T-helper 1 cell treated with Interleukin-12 subunit alpha and Interleukin-12 subunit beta and Interleukin-4 antibody, amounts not matched to agents 30 μg/mL and 1 μg/mL, for 36 hours (primary cell): ENCODE results near the gene HSD17B2.

Experiments used
- H3K27ac Mint-ChIP-seq: one replicate; pipeline ENCODE4 v1.8.0; 2021; ENCODE audit warnings: mild to moderate bottlenecking, mixed read lengths
- H3K27me3 Mint-ChIP-seq: one replicate; pipeline ENCODE4 v1.8.0; 2021; ENCODE audit warnings: low read depth, mixed read lengths
- H3K36me3 Mint-ChIP-seq: one replicate; pipeline ENCODE4 v1.8.0; 2021; ENCODE audit warnings: low read depth, mixed read lengths
- H3K4me1 Mint-ChIP-seq: one replicate; pipeline ENCODE4 v1.8.0; 2021; ENCODE audit warnings: low read depth, mixed read lengths
- H3K4me3 Mint-ChIP-seq: one replicate; pipeline ENCODE4 v1.8.0; 2021; ENCODE audit warnings: mild to moderate bottlenecking, moderate library complexity, mixed read lengths
- H3K9me3 Mint-ChIP-seq: one replicate; pipeline ENCODE4 v1.8.0; 2021; ENCODE audit warnings: mixed read lengths

The HSD17B2 gene

GRCh38 chr16:82070656-82071369 is 35.8 kb downstream of the HSD17B2 start:
- peaks cover 4% of the 10 kb centered on the region for H3K9me3 Mint-ChIP-seq
- H3K4me3 Mint-ChIP-seq: no peak overlapping the region
- H3K36me3 Mint-ChIP-seq: no peaks in the 10 kb centered on the region
- H3K4me1 Mint-ChIP-seq: no peaks in the 10 kb centered on the region
- H3K27ac Mint-ChIP-seq: no peak overlapping the region
- no peaks in the 10 kb centered on the region for H3K27me3 Mint-ChIP-seq

DNA sequence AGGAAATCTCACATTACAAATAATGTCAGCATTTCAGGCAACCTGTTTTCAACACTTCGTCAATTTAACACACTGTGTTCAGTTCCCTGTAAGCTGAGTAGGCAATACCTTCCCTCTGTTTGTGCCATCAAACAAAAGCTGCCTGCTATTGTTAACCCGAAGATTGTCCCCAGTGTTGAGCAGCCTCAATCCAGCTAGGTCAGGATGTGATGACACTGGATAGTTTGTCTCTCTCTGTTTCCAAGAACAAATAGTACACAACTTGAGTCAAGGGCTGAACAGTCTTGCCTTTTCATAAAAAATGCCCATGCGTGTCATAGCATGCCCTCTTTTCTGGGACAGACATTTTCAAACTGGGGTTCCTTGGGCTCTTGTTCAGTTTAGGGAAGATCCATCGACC is 36.4 kb downstream of the HSD17B2 start:
- H3K27me3 Mint-ChIP-seq: no peaks in the 10 kb centered on the region
- no peaks in the 10 kb centered on the region for H3K36me3 Mint-ChIP-seq
- no peak overlapping the region for H3K4me3 Mint-ChIP-seq
- no peaks in the 10 kb centered on the region for H3K4me1 Mint-ChIP-seq
- H3K27ac Mint-ChIP-seq: no peak overlapping the region
- H3K9me3 Mint-ChIP-seq: peaks cover 4% of the 10 kb centered on the region

- H3K4me1 Mint-ChIP-seq: no peaks in the 10 kb centered on the region
- H3K4me3 Mint-ChIP-seq: no peak overlapping the region
- H3K36me3 Mint-ChIP-seq: no peaks in the 10 kb centered on the region
- no peak overlapping the region for H3K27ac Mint-ChIP-seq
- H3K9me3 Mint-ChIP-seq: peaks cover 4% of the 10 kb centered on the region
- peaks cover 7% of the 10 kb centered on the region for H3K27me3 Mint-ChIP-seq
Observed at GRCh38 chr16:82072313-82072712, 37.3 kb downstream of the HSD17B2 start.

DNA sequence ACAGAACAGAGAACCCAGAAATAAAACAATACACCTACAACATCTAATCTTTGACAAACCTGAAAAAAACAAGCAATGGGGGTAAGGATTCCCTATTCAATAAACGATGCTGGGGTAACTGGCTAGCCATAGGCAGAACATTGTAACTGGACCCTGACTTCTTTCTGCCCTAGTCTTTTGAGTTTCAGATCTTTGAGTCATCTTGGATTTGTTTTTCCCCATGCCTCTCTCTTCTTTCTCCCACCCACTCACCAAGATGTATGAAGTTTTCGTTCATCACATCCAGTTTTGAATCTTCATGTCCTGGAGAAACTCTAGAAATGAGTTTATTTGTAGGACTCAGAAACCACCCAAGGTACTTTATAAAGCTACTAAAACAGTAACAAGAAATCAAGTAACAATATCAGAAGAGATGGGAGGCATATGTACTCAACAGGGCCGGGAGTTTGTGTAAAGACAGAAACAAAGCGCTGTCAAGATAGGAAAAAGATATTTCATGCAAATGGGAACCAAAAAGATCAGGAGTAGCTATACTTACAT is 39.0 kb downstream of the HSD17B2 start:
- no peak overlapping the region for H3K4me3 Mint-ChIP-seq
- H3K27me3 Mint-ChIP-seq: peaks cover 23% of the 10 kb centered on the region
- no peak overlapping the region for H3K27ac Mint-ChIP-seq
- H3K4me1 Mint-ChIP-seq: no peaks in the 10 kb centered on the region
- H3K9me3 Mint-ChIP-seq: peaks cover 4% of the 10 kb centered on the region
- H3K36me3 Mint-ChIP-seq: no peaks in the 10 kb centered on the region

- Mint-ChIP-seq H3K36me3 (no peaks in the 10 kb centered on the region), H3K27me3 (peaks cover 42% of the 10 kb centered on the region), H3K27ac (no peak overlapping the region), H3K9me3 (peaks cover 4% of the 10 kb centered on the region), H3K4me1 (peaks cover 7% of the 10 kb centered on the region), H3K4me3 (no peak overlapping the region)
Observed at GRCh38 chr16:82078125-82078524, 43.1 kb downstream of the HSD17B2 start.

GRCh38 chr16:82079892-82080291 is 44.8 kb downstream of the HSD17B2 start:
- Mint-ChIP-seq H3K4me1 (peaks cover 9% of the 10 kb centered on the region), H3K9me3 (no peaks in the 10 kb centered on the region), H3K36me3 (no peaks in the 10 kb centered on the region), H3K27ac (no peak overlapping the region), H3K27me3 (peaks cover 45% of the 10 kb centered on the region), H3K4me3 (no peak overlapping the region)

GRCh38 chr16:82081264-82081663 is 46.2 kb downstream of the HSD17B2 start:
- peaks cover 9% of the 10 kb centered on the region for H3K4me1 Mint-ChIP-seq
- no peak overlapping the region for H3K27ac Mint-ChIP-seq
- H3K27me3 Mint-ChIP-seq: peaks cover 53% of the 10 kb centered on the region
- H3K9me3 Mint-ChIP-seq: no peaks in the 10 kb centered on the region
- H3K36me3 Mint-ChIP-seq: no peaks in the 10 kb centered on the region
- H3K4me3 Mint-ChIP-seq: no peak overlapping the region

DNA sequence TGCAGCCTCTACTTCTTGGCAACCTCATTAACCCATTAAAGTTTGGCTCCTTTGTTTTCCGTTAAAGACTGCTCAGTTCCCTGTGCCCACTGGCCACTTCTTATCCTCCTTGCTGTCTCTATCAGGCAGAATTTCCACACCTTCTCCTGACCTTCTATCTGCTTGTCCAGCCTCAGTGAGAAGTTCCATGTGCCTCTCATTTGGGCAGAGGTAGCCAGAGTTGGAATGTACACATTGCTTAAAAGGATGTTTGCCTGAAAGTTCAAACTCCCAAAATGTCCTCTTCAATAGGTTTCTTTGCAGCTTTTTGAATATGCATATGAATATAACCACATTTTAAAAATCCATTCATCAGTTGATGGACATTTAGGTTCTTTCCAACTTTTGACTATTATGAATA is 47.0 kb downstream of the HSD17B2 start:
- H3K27me3 Mint-ChIP-seq: peaks cover 47% of the 10 kb centered on the region
- H3K9me3 Mint-ChIP-seq: no peaks in the 10 kb centered on the region
- no peak overlapping the region for H3K27ac Mint-ChIP-seq
- H3K4me3 Mint-ChIP-seq: no peak overlapping the region
- peaks cover 9% of the 10 kb centered on the region for H3K4me1 Mint-ChIP-seq
- no peaks in the 10 kb centered on the region for H3K36me3 Mint-ChIP-seq

- Mint-ChIP-seq H3K27me3 (peaks cover 47% of the 10 kb centered on the region), H3K9me3 (no peaks in the 10 kb centered on the region), H3K36me3 (no peaks in the 10 kb centered on the region), H3K27ac (no peak overlapping the region), H3K4me3 (no peak overlapping the region), H3K4me1 (peaks cover 9% of the 10 kb centered on the region)
Observed at GRCh38 chr16:82082543-82083244, 47.6 kb downstream of the HSD17B2 start.

GRCh38 chr16:82083710-82084353 is 48.8 kb downstream of the HSD17B2 start:
- H3K27ac Mint-ChIP-seq: no peak overlapping the region
- peaks cover 36% of the 10 kb centered on the region for H3K27me3 Mint-ChIP-seq
- H3K36me3 Mint-ChIP-seq: no peaks in the 10 kb centered on the region
- H3K9me3 Mint-ChIP-seq: no peaks in the 10 kb centered on the region
- H3K4me3 Mint-ChIP-seq: no peak overlapping the region
- peaks cover 9% of the 10 kb centered on the region for H3K4me1 Mint-ChIP-seq

DNA sequence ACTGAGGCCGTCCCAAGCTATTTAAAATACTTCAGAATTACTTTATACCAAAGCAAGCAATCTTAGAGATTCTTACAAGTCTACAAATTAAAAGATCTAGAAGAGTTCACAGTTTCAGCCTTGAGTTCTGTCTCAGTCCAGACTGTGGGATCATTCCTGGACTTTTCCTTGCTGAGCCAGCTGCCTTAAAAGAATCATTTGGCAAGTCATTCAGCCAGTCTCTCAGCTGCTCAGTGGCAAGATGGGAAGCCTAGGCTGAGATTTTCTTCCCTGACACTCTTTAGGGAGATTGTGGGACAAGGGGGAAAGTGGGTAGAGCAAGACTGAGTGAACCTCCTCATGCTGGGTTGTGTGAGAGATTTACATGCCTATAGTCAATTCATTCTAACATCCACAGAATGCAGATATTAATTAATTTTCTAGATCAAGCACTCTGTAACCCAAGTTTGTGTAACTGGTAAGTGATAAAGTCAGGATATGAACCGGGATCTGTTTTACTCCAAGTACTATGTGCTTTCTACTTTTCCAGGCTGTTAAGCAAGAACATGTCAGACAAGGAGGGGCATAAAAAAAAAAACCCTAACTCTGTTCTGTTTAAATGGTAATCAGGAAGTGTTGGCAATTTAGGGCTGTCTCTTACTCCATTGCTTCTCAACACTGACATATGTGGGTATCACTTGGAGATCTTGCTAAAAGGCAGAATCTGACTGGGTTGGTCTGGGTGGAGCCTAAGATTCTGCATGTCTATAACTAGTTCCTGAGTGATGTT is 50.1 kb downstream of the HSD17B2 start:
- Mint-ChIP-seq H3K36me3 (no peaks in the 10 kb centered on the region), H3K9me3 (no peaks in the 10 kb centered on the region), H3K27me3 (peaks cover 26% of the 10 kb centered on the region), H3K4me3 (no peak overlapping the region), H3K27ac (no peak overlapping the region), H3K4me1 (peaks cover 9% of the 10 kb centered on the region)

DNA sequence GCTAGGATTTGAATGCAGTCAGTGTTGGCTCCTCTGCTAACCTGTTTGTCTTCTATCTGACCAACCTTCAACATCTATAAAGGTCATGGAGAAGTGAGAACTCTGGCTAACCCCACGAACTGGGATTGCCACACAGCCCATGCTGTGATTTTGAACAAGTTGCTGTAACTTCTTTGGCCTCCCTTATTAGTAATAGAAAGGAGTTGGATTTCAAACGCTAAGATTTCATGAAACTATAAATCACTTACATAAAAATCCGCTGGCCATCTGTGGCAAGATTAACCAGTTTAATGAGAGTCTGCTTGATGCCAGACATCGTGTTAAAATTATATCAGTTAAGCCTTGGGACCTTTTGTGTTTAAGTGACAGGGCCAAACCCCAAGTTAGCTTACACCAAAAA is 53.4 kb downstream of the HSD17B2 start:
- peaks cover 24% of the 10 kb centered on the region for H3K27me3 Mint-ChIP-seq

GRCh38 chr16:82091241-82091640 is 56.2 kb downstream of the HSD17B2 start:
- Mint-ChIP-seq H3K27ac (no peak overlapping the region), H3K27me3 (peaks cover 19% of the 10 kb centered on the region), H3K4me3 (no peak overlapping the region), H3K36me3 (no peaks in the 10 kb centered on the region), H3K4me1 (peaks cover 5% of the 10 kb centered on the region), H3K9me3 (no peaks in the 10 kb centered on the region)

More for the DNA sequence above, 53.4 kb downstream of the HSD17B2 start:
- Mint-ChIP-seq H3K9me3 (no peaks in the 10 kb centered on the region), H3K4me3 (no peak overlapping the region), H3K27ac (no peak overlapping the region), H3K4me1 (no peaks in the 10 kb centered on the region), H3K36me3 (no peaks in the 10 kb centered on the region)

DNA sequence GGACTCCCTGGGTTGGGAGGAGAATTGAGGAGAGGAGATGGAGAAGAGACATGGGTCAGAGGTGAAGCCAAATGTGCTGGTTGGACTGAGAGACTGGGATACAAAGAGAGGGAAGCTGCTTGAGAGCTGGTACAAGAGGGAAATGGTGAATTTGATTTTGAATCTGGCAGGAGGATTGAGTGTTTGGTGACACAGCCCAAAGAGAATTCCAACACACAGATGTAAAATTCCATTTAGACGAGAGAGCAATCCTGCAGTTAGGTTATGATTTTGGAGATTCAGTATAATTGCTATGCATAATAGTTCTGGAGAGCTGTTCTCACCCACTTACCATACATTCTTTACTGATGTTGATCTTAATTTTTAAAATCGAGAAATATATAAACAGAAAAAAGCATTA is 57.7 kb downstream of the HSD17B2 start:
- H3K4me3 Mint-ChIP-seq: no peak overlapping the region
- peaks cover 14% of the 10 kb centered on the region for H3K27me3 Mint-ChIP-seq
- H3K27ac Mint-ChIP-seq: no peak overlapping the region
- H3K9me3 Mint-ChIP-seq: no peaks in the 10 kb centered on the region
- H3K4me1 Mint-ChIP-seq: peaks cover 5% of the 10 kb centered on the region
- H3K36me3 Mint-ChIP-seq: no peaks in the 10 kb centered on the region
